Stimulated activated CD4-positive, alpha-beta T cell treated with anti-CD3 and anti-CD28 coated beads, Interleukin-12 subunit alpha, Interleukin-12 subunit beta, amount 100 ng/mL, for 48 hours (primary cell): Measurements from ENCODE around the gene KSR1.
"Not testable (repeated sequence)": the region's sequence is repeated elsewhere in the genome, so short reads cannot be mapped to it uniquely, and the experiment has no call there.

Experiments
- DNase-seq, 3 donors: peaks; one replicate each; pipeline ENCODE4 v3.0.0-alpha.2; 2020; ENCODE audit warnings: low read depth in 2 of 3, low spot score in 1 of 3

The KSR1 gene

GRCh38 chr17:27425991-27426390 is 30.3 kb upstream of the KSR1 start:
- no peak for DNase-seq

GRCh38 chr17:27426471-27426870 is 29.8 kb upstream of the KSR1 start:
- DNase-seq: not testable (repeated sequence)

GRCh38 chr17:27427166-27427862 is 28.9 kb upstream of the KSR1 start:
- not testable (repeated sequence) for DNase-seq

- no peak for DNase-seq
These were observed 27.3 kb upstream of the KSR1 start for GRCh38 chr17:27428781-27429505.

GRCh38 chr17:27429666-27430382 is 26.4 kb upstream of the KSR1 start:
- DNase-seq: no peak

GRCh38 chr17:27430383-27430840 is 25.8 kb upstream of the KSR1 start:
- DNase-seq: no peak

GRCh38 chr17:27430882-27431491 is 25.3 kb upstream of the KSR1 start:
- no peak for DNase-seq

- no peak for DNase-seq
These were observed 22.7 kb upstream of the KSR1 start for GRCh38 chr17:27433521-27433920.

- not testable (repeated sequence) for DNase-seq
These were observed 20.7 kb upstream of the KSR1 start for GRCh38 chr17:27435431-27436070.

- no peak for DNase-seq
These were observed 17.8 kb upstream of the KSR1 start for GRCh38 chr17:27438348-27438998.

GRCh38 chr17:27439342-27439741 is 16.9 kb upstream of the KSR1 start:
- no peak for DNase-seq

GRCh38 chr17:27442702-27443101 is 13.5 kb upstream of the KSR1 start:
- DNase-seq: no peak

- DNase-seq: no peak
These were observed 12.8 kb upstream of the KSR1 start for GRCh38 chr17:27443491-27443890.

GRCh38 chr17:27445971-27446370 is 10.3 kb upstream of the KSR1 start:
- DNase-seq: no peak

- DNase-seq: no peak
These were observed 9.5 kb upstream of the KSR1 start for GRCh38 chr17:27446569-27447301.

- not testable (repeated sequence) for DNase-seq
These were observed 7.7 kb upstream of the KSR1 start for GRCh38 chr17:27448534-27448933.

- DNase-seq: no peak
These were observed 6.7 kb upstream of the KSR1 start for GRCh38 chr17:27449541-27449940.

GRCh38 chr17:27449988-27450387 is 6.3 kb upstream of the KSR1 start:
- no peak for DNase-seq

- DNase-seq: no peak
These were observed 5.8 kb upstream of the KSR1 start for GRCh38 chr17:27450416-27450815.

- DNase-seq: no peak
These were observed 4.3 kb upstream of the KSR1 start for GRCh38 chr17:27451906-27452305.
